ENCODE measurements around the gene C5orf58.

DNA sequence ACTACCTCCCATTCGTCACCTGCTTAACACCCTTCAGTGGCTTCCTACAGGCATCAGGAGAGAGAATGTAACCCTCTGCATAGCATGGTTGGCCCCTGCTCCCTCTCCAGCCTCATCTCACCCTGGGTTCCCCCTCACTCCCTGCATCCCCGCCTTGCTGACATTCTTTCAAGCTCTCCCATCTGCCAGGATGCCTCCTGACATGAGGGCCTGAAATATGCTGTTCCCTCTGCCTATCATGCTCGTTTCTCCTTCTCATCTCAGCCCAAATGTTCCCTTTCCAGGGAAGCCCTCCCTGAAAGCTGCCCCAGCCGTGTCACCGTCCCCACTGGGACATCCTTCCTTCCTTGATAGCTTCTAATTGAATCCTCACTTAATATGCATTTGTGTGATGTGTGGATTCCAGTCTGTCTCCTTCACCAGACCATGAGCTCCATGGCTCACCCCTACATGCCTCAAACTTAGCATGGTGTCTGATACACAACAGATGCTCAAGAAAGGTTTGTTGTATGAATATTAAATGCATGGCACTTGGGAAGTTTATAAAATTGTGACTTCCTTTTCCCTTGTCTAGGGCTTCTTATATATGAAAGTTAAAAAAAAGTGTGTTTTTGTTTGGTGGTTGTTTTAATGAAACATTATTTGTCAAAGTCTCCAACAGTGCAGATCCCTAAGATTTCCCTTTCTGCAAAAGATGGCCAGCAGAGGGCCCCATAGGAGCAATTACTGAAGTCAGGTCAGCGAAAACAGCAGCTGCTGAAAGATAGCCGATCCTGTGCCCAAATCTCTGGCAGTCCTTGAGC is 7.3 kb upstream of the C5orf58 start:
- TF ChIP-seq ZFP3 (CRISPR knock-in tag; IDR thresholded peaks at IDR 0.05), result no peak
- TF ChIP-seq TOX (CRISPR knock-in tag; IDR thresholded peaks at IDR 0.05; ENCODE audit: borderline replicate concordance), result no peak
- TF ChIP-seq, protein P1, sequence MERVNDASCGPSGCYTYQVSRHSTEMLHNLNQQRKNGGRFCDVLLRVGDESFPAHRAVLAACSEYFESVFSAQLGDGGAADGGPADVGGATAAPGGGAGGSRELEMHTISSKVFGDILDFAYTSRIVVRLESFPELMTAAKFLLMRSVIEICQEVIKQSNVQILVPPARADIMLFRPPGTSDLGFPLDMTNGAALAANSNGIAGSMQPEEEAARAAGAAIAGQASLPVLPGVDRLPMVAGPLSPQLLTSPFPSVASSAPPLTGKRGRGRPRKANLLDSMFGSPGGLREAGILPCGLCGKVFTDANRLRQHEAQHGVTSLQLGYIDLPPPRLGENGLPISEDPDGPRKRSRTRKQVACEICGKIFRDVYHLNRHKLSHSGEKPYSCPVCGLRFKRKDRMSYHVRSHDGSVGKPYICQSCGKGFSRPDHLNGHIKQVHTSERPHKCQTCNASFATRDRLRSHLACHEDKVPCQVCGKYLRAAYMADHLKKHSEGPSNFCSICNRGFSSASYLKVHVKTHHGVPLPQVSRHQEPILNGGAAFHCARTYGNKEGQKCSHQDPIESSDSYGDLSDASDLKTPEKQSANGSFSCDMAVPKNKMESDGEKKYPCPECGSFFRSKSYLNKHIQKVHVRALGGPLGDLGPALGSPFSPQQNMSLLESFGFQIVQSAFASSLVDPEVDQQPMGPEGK (CRISPR knock-in tag; IDR thresholded peaks at IDR 0.05; ENCODE audit: borderline replicate concordance), result no peak
- no peak for TF ChIP-seq GLIS3 (CRISPR knock-in tag; IDR thresholded peaks at IDR 0.05)
- TF ChIP-seq ESRRG (CRISPR knock-in tag; IDR thresholded peaks at IDR 0.05), result no peak
